HT-29 (cell line): ENCODE results near the gene NRIP3. TPM values are rescaled to one million over a fixed set of nuclear protein-coding genes. Genes with fewer than 3 reads are reported as not detected.
A peak's percentile ranks its signal among the peaks of the same experiment; 100 is the strongest.

Source experiments
- DNase-seq: peaks from one replicate; pipeline ENCODE4 v3.0.0-alpha.2; 2015; ENCODE audit warnings: low spot score
- total RNA-seq: library from RNA; depleted of rRNA; stranded (reverse); fragments of >200 nt; shearing (Covaris generic); gene quantifications from 2 replicates; pipeline ENCODE4 v1.2.3, GENCODE V29; 2014; rRNA removed

NRIP3 gene
- total RNA-seq, result not detected in 2 replicates

GRCh38 chr11:9003573-9004182 is at the start of gene NRIP3:
Gene NRIP3, minus strand, starts transcription at chr11:9004001. Its CDS starts 66 bp downstream, at chr11:9003935.
- DNase-seq, result no peak

- no peak for DNase-seq
These were observed 48.5 kb upstream of the NRIP3 start for GRCh38 chr11:9052316-9052715.

- no peak for DNase-seq
These were observed 46.2 kb upstream of the NRIP3 start for GRCh38 chr11:9049959-9050358.

- DNase-seq, result no peak
These were observed 44.2 kb upstream of the NRIP3 start for GRCh38 chr11:9047964-9048523.

GRCh38 chr11:9046481-9046880 is 42.7 kb upstream of the NRIP3 start:
- DNase-seq, result no peak

- no peak for DNase-seq
These were observed 38.7 kb upstream of the NRIP3 start for GRCh38 chr11:9042488-9042887.

GRCh38 chr11:9041747-9042146 is 37.9 kb upstream of the NRIP3 start:
- no peak for DNase-seq

GRCh38 chr11:9040410-9040809 is 36.6 kb upstream of the NRIP3 start:
- DNase-seq, result no peak

- DNase-seq, result no peak
These were observed 36.1 kb upstream of the NRIP3 start for GRCh38 chr11:9039863-9040262.

GRCh38 chr11:9039198-9039597 is 35.4 kb upstream of the NRIP3 start:
- no peak for DNase-seq

- no peak for DNase-seq
These were observed 34.7 kb upstream of the NRIP3 start for GRCh38 chr11:9038541-9038940.

GRCh38 chr11:9037963-9038362 is 34.2 kb upstream of the NRIP3 start:
- no peak for DNase-seq

GRCh38 chr11:9037046-9037780 is 33.4 kb upstream of the NRIP3 start:
- DNase-seq, result no peak

GRCh38 chr11:9030601-9031000 is 26.8 kb upstream of the NRIP3 start:
- DNase-seq, result no peak

GRCh38 chr11:9029422-9029821 is 25.6 kb upstream of the NRIP3 start:
- DNase-seq, result no peak

- DNase-seq, result no peak
These were observed 24.8 kb upstream of the NRIP3 start for GRCh38 chr11:9028581-9028980.

- no peak for DNase-seq
These were observed 21.5 kb upstream of the NRIP3 start for GRCh38 chr11:9025101-9025850.

GRCh38 chr11:9022961-9023680 is 19.3 kb upstream of the NRIP3 start:
- DNase-seq, result no peak

GRCh38 chr11:9020916-9021315 is 17.1 kb upstream of the NRIP3 start:
- DNase-seq, result no peak

- DNase-seq, result no peak
These were observed 16.1 kb upstream of the NRIP3 start for GRCh38 chr11:9019861-9020260.

GRCh38 chr11:9017773-9018172 is 14.0 kb upstream of the NRIP3 start:
- DNase-seq, result peak; percentile 11
